ENCODE results near the gene NRG2. TPM values are rescaled to one million over a fixed set of nuclear protein-coding genes. Genes with fewer than 3 reads are reported as not detected.

Gene NRG2
- total and polyA plus RNA-seq, 8 donors: 1.2 to 5.2 (median 3.0) TPM

DNA sequence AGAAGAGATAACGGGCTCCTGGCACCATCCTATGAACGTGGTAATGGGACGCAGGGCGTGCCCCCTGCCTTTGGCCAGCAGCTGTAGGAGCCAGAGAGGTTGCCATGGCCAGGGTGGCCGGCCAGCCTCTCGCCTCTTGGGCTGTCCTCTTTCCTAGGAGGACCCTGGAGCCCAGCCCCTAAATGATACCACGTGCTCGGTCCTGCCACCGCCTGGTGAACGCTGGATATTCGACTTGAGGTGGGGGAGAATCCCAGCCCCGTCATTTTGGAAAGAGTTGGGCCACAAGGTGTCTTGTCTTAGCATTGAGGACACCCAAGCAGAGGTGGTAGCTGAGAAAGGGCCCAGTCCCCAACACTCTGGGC lies 391 bp upstream of the NRG2 start:
- H3K4me3 ChIP-seq: peak overlapping the region; percentile 31 to 79 (median 64)
- no peak for FAIRE-seq
- H3K9me3 ChIP-seq: no peaks in the 10 kb centered on the region
- TF ChIP-seq, protein P1, sequence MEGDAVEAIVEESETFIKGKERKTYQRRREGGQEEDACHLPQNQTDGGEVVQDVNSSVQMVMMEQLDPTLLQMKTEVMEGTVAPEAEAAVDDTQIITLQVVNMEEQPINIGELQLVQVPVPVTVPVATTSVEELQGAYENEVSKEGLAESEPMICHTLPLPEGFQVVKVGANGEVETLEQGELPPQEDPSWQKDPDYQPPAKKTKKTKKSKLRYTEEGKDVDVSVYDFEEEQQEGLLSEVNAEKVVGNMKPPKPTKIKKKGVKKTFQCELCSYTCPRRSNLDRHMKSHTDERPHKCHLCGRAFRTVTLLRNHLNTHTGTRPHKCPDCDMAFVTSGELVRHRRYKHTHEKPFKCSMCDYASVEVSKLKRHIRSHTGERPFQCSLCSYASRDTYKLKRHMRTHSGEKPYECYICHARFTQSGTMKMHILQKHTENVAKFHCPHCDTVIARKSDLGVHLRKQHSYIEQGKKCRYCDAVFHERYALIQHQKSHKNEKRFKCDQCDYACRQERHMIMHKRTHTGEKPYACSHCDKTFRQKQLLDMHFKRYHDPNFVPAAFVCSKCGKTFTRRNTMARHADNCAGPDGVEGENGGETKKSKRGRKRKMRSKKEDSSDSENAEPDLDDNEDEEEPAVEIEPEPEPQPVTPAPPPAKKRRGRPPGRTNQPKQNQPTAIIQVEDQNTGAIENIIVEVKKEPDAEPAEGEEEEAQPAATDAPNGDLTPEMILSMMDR (IDR thresholded peaks at IDR 0.05): peak in 1 of 4 donors; percentile 1
- no peaks in the 10 kb centered on the region for H3K27me3 ChIP-seq
- 1 to 2% methylated on average over 12 of the region's 12 CpGs for WGBS, 2 donors
- peak in 3 of 4 donors; percentile 9 to 31 (median 18) for ATAC-seq
- peak in 1 of 6 donors; percentile 31 for DNase-seq
- H3K27ac ChIP-seq: peak overlapping the region in 2 of 4 donors; percentile 69 to 78
- H3K36me3 ChIP-seq: no peaks in the 10 kb centered on the region
- intact Hi-C loops (cut with DNase I): no loop called here
- peaks cover 0 to 24% (median 13%) of the 10 kb centered on the region in 3 donors for H3K4me1 ChIP-seq

DNA sequence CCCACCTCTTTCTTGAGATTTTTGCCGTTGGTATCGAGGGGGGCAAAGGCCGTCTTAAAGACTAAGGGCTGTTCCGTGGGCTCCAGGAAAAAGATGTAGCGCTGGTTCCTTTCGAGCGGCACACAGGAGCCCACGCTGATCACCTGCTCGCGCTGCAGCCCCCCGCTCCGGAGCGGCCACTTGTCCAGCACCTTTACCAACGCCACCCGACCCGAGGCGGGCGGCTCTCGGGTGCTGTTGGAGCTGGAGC lies 781 bp downstream of the NRG2 start:
- H3K27me3 ChIP-seq: no peaks in the 10 kb centered on the region
- peak overlapping the region; percentile 63 to 78 (median 70) for H3K27ac ChIP-seq
- FAIRE-seq (no peak), ATAC-seq (no peak), DNase-seq (no peak)
- WGBS, 2 donors: 1% methylated on average over 19 of the region's 19 CpGs
- no peaks in the 10 kb centered on the region for H3K36me3 ChIP-seq
- H3K4me1 ChIP-seq: peaks cover 0 to 24% (median 13%) of the 10 kb centered on the region in 3 donors
- peak overlapping the region; percentile 31 to 79 (median 64) for H3K4me3 ChIP-seq
- TF ChIP-seq, protein P1 (IDR thresholded peaks at IDR 0.05): no peak
- intact Hi-C loops (cut with DNase I): no loop called here
- H3K9me3 ChIP-seq: no peaks in the 10 kb centered on the region

DNA sequence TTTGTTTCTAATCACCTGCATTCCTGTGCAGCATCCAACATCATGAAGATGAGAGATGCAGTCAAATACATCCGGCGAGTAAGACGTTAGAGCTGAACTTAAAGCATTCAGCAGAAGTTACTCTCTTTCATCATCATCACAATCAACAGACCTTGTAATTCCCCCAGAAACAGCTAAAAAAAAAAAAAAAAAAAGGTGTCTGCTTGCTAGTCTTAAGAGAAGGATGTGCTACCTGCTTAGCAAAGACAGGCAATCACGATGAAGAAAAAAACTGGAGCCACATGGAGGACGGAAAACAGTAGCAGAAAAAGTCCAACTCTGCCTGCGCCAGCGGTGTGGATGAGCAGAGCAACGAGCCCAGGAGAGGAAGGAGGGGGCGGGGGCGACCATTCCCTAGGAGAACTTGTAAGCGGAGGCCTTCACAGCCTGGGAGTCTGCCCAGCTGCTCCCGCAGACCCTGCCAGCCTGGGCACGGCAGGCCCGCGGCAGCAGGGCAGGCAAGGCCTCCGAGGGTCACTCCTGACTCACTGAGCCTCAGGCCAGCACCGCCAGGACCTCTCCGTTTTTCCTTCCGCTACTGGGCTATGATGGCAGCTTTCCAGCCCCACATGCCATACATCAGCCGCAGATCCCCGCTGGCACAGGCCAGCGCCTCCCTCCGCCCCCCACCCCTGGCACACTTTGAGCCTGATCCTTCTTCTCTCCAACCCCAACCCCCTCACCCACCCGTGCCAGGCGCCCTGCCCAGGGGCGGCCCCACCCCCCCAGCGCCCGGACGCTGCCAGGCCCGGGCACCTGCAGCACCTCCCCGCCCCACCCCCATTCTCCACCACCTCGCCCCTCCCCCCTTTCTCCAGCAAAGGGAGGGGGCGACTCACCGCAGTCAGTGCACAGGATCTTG lies 1.4 kb downstream of the NRG2 start:
- intact Hi-C loops (cut with DNase I): no loop called here
- FAIRE-seq: no peak
- Histone ChIP-seq H3K27me3 (no peaks in the 10 kb centered on the region), H3K27ac (peak overlapping the region; percentile 63 to 78 (median 70)), H3K36me3 (no peaks in the 10 kb centered on the region), H3K4me3 (peak overlapping the region; percentile 31 to 79 (median 64)), H3K9me3 (no peaks in the 10 kb centered on the region), H3K4me1 (peaks cover 0 to 24% (median 13%) of the 10 kb centered on the region in 3 donors)
- ATAC-seq: peak; percentile 81 to 87 (median 86)
- 5 to 10% methylated on average over 23 to 34 of the region's 34 CpGs for WGBS, 2 donors
- peak; percentile 86 to 96 (median 94) for DNase-seq
- TF ChIP-seq, protein P1 (IDR thresholded peaks at IDR 0.05): no peak

DNA sequence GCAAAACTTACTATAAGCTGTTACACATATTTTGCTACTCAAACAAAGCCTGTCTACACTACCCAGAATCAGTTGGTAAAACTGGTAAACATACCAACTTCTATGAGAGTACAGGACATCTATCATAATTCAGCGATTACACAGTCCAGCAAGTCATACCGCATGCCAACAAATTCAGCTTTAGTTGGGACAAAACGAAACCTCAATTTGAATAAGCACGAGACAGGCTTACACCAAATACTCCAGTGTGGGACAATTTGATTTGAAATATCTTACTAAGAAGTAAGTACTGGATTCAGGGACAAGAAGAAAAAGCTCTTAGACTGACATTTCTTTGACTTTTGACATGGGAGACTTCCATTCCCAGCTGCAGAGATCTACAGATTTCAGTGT lies 2.0 kb downstream of the NRG2 start:
- Histone ChIP-seq H3K4me3 (peak overlapping the region in 2 of 4 donors; percentile 64 to 79), H3K36me3 (no peaks in the 10 kb centered on the region), H3K9me3 (no peaks in the 10 kb centered on the region), H3K27me3 (no peaks in the 10 kb centered on the region), H3K27ac (peak overlapping the region; percentile 63 to 78 (median 70)), H3K4me1 (peaks cover 0 to 24% (median 13%) of the 10 kb centered on the region in 3 donors)
- TF ChIP-seq, protein P1 (IDR thresholded peaks at IDR 0.05): no peak
- 30% methylated on average over 4 of the region's 4 CpGs for WGBS, 2 donors
- ATAC-seq (peak in 2 of 4 donors; percentile 5 to 10), FAIRE-seq (no peak), DNase-seq (no peak)
- intact Hi-C loops (cut with DNase I): no loop called here

DNA sequence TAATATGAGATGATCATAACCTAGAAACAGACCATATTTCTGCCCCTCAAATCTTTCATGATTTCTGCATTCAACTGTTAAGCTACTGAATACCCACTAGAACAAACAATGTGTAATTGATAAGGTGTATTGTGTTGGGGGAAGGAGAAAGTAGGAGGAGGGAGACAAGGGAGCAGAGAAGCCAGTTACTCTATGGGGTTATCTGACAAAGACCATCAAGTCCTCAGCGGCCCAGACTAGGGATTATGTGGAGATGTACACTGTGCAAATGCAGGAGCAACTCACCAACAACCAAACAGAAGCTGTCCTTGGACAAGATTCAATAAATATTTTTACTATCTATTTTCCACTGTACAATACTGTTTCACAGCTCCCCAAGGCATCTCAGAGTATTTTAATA lies 2.7 kb downstream of the NRG2 start:
- 29 to 32% methylated on average over 1 of the region's 1 CpG for WGBS, 2 donors
- H3K36me3 ChIP-seq: no peaks in the 10 kb centered on the region
- H3K27me3 ChIP-seq: no peaks in the 10 kb centered on the region
- intact Hi-C loops (cut with DNase I): no loop called here
- ATAC-seq (no peak), DNase-seq (no peak), FAIRE-seq (no peak)
- TF ChIP-seq, protein P1 (IDR thresholded peaks at IDR 0.05): no peak
- peak overlapping the region in 2 of 4 donors; percentile 64 to 79 for H3K4me3 ChIP-seq
- peak overlapping the region in 2 of 4 donors; percentile 69 to 78 for H3K27ac ChIP-seq
- peaks cover 0 to 24% (median 13%) of the 10 kb centered on the region in 3 donors for H3K4me1 ChIP-seq
- H3K9me3 ChIP-seq: no peaks in the 10 kb centered on the region

All from pancreas (tissue), 10 donors.